ENCODE results near the gene TEX22. TPM values are rescaled to one million over a fixed set of nuclear protein-coding genes. Genes with fewer than 3 reads are reported as not detected.

The TEX22 gene
- total RNA-seq, 1 donor from 2014 or later: 0.60 TPM

- no peaks in the 10 kb centered on the region for H3K27me3 Mint-ChIP-seq (ENCODE audit: low read depth)
- no peak for DNase-seq (ENCODE audit: low spot score)
- H3K27ac Mint-ChIP-seq (ENCODE audit: unreplicated experiment): no peak overlapping the region
- TF ChIP-seq CTCF (IDR thresholded peaks at IDR 0.05): no peak
- peaks cover 2% of the 10 kb centered on the region for H3K4me1 Mint-ChIP-seq (ENCODE audit: low read depth)
- no peaks in the 10 kb centered on the region for H3K9me3 Mint-ChIP-seq (ENCODE audit: low read depth)
- H3K4me3 Mint-ChIP-seq (ENCODE audit: unreplicated experiment): no peak overlapping the region
- peaks cover 1% of the 10 kb centered on the region for H3K36me3 Mint-ChIP-seq (ENCODE audit: low read depth)
Observed at GRCh38 chr14:105351410-105351809, 46.9 kb upstream of the TEX22 start.

- Mint-ChIP-seq H3K27ac (ENCODE audit: unreplicated experiment) (no peak overlapping the region), H3K36me3 (ENCODE audit: low read depth) (peaks cover 1% of the 10 kb centered on the region), H3K9me3 (ENCODE audit: low read depth) (no peaks in the 10 kb centered on the region), H3K4me1 (ENCODE audit: low read depth) (peaks cover 2% of the 10 kb centered on the region), H3K4me3 (ENCODE audit: unreplicated experiment) (no peak overlapping the region), H3K27me3 (ENCODE audit: low read depth) (no peaks in the 10 kb centered on the region)
- DNase-seq (ENCODE audit: low spot score): no peak
- TF ChIP-seq CTCF (IDR thresholded peaks at IDR 0.05): peak; percentile 88
Observed at GRCh38 chr14:105351920-105352851, 46.2 kb upstream of the TEX22 start.

GRCh38 chr14:105353136-105353535 lies 45.2 kb upstream of the TEX22 start:
- H3K27ac Mint-ChIP-seq (ENCODE audit: unreplicated experiment): no peak overlapping the region
- H3K9me3 Mint-ChIP-seq (ENCODE audit: low read depth): no peaks in the 10 kb centered on the region
- peaks cover 1% of the 10 kb centered on the region for H3K36me3 Mint-ChIP-seq (ENCODE audit: low read depth)
- no peak overlapping the region for H3K4me3 Mint-ChIP-seq (ENCODE audit: unreplicated experiment)
- peaks cover 2% of the 10 kb centered on the region for H3K4me1 Mint-ChIP-seq (ENCODE audit: low read depth)
- no peak for TF ChIP-seq CTCF (IDR thresholded peaks at IDR 0.05)
- DNase-seq (ENCODE audit: low spot score): no peak
- H3K27me3 Mint-ChIP-seq (ENCODE audit: low read depth): no peaks in the 10 kb centered on the region

GRCh38 chr14:105354541-105354940 lies 43.8 kb upstream of the TEX22 start:
- peaks cover 2% of the 10 kb centered on the region for H3K4me1 Mint-ChIP-seq (ENCODE audit: low read depth)
- no peak overlapping the region for H3K27ac Mint-ChIP-seq (ENCODE audit: unreplicated experiment)
- no peak for TF ChIP-seq CTCF (IDR thresholded peaks at IDR 0.05)
- no peaks in the 10 kb centered on the region for H3K27me3 Mint-ChIP-seq (ENCODE audit: low read depth)
- no peak for DNase-seq (ENCODE audit: low spot score)
- no peak overlapping the region for H3K4me3 Mint-ChIP-seq (ENCODE audit: unreplicated experiment)
- H3K9me3 Mint-ChIP-seq (ENCODE audit: low read depth): no peaks in the 10 kb centered on the region
- peaks cover 4% of the 10 kb centered on the region for H3K36me3 Mint-ChIP-seq (ENCODE audit: low read depth)

GRCh38 chr14:105355049-105355575 lies 43.2 kb upstream of the TEX22 start:
- peaks cover 2% of the 10 kb centered on the region for H3K4me1 Mint-ChIP-seq (ENCODE audit: low read depth)
- H3K9me3 Mint-ChIP-seq (ENCODE audit: low read depth): no peaks in the 10 kb centered on the region
- H3K27ac Mint-ChIP-seq (ENCODE audit: unreplicated experiment): no peak overlapping the region
- peaks cover 4% of the 10 kb centered on the region for H3K36me3 Mint-ChIP-seq (ENCODE audit: low read depth)
- H3K27me3 Mint-ChIP-seq (ENCODE audit: low read depth): no peaks in the 10 kb centered on the region
- H3K4me3 Mint-ChIP-seq (ENCODE audit: unreplicated experiment): no peak overlapping the region
- DNase-seq (ENCODE audit: low spot score): no peak
- no peak for TF ChIP-seq CTCF (IDR thresholded peaks at IDR 0.05)
